Parathyroid adenoma (tissue), 2 donors: ENCODE data around the gene EDC3.

ENCODE experiments used
- H2AFZ ChIP-seq: fragments of 300-600 bp; sonication (generic); one replicate; pipeline ENCODE4 v1.7.0; 2017; ENCODE audit warnings: antibody characterized with exemption, mild to moderate bottlenecking
- H3K27ac ChIP-seq: fragments of 300-600 bp; sonication (generic); one replicate; pipeline ENCODE4 v1.7.0; 2017
- H3K27me3 ChIP-seq: fragments of 300-600 bp; sonication (generic); one replicate; pipeline ENCODE4 v1.7.0; 2017; ENCODE audit warnings: low read length; ENCODE audit not compliant: control insufficient read depth, insufficient read depth
- H3K36me3 ChIP-seq: fragments of 300-600 bp; sonication (generic); one replicate; pipeline ENCODE4 v1.7.0; 2017; ENCODE audit warnings: low read length; ENCODE audit not compliant: control insufficient read depth, insufficient read depth
- H3K4me1 ChIP-seq: fragments of 300-600 bp; sonication (generic); one replicate; pipeline ENCODE4 v1.7.0; 2017; ENCODE audit warnings: control low read depth
- H3K4me2 ChIP-seq: fragments of 300-600 bp; sonication (generic); one replicate; pipeline ENCODE4 v1.7.0; 2017; ENCODE audit warnings: low read length
- H3K4me3 ChIP-seq: fragments of 300-600 bp; sonication (generic); one replicate; pipeline ENCODE4 v1.7.0; 2017; ENCODE audit warnings: low read depth, low read length
- H3K79me2 ChIP-seq: fragments of 300-600 bp; sonication (generic); one replicate; pipeline ENCODE4 v1.7.0; 2017; ENCODE audit warnings: control low read depth
- H3K9ac ChIP-seq: fragments of 300-600 bp; sonication (generic); one replicate; pipeline ENCODE4 v1.7.0; 2017; ENCODE audit warnings: mild to moderate bottlenecking
- H3K9me3 ChIP-seq: fragments of 300-600 bp; sonication (generic); one replicate; pipeline ENCODE4 v1.7.0; 2017; ENCODE audit warnings: low read length; ENCODE audit not compliant: control insufficient read depth
- TF ChIP-seq, protein P1 (sequence below): fragments of 300-600 bp; sonication (generic); IDR thresholded peaks from one replicate; pipeline ENCODE4 v1.7.0; 2017; ENCODE audit warnings: antibody characterized with exemption, mild to moderate bottlenecking
- donor health status: primary hyperparathyroidism.

The EDC3 gene

DNA sequence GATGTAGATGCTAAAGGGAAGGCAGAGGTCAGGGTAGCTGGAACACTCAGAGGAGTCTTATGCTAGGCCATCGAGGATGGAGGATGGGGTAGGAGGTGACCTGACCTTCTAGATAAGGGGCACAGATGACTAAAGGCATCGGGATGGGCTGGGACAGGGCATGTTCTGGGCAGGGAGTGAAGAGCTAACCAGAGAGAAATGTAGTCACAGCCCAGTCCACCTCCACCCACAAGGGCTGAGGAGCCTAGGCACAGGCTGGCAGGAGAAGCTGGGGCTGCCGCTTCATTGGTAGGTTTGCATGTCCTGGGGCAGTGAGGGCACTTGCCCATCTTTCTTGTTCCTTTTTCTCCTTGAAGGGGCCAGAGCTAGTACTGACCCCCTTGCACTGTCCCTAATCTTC is 67.6 kb downstream of the EDC3 start:
- Histone ChIP-seq H3K4me3 (no peak overlapping the region), H3K36me3 (no peaks in the 10 kb centered on the region), H2AFZ (no peak overlapping the region), H3K79me2 (no peaks in the 10 kb centered on the region), H3K27ac (no peak overlapping the region), H3K27me3 (no peaks in the 10 kb centered on the region), H3K9me3 (no peaks in the 10 kb centered on the region), H3K4me2 (no peak overlapping the region), H3K4me1 (no peaks in the 10 kb centered on the region), H3K9ac (no peak overlapping the region)
- TF ChIP-seq, protein P1, sequence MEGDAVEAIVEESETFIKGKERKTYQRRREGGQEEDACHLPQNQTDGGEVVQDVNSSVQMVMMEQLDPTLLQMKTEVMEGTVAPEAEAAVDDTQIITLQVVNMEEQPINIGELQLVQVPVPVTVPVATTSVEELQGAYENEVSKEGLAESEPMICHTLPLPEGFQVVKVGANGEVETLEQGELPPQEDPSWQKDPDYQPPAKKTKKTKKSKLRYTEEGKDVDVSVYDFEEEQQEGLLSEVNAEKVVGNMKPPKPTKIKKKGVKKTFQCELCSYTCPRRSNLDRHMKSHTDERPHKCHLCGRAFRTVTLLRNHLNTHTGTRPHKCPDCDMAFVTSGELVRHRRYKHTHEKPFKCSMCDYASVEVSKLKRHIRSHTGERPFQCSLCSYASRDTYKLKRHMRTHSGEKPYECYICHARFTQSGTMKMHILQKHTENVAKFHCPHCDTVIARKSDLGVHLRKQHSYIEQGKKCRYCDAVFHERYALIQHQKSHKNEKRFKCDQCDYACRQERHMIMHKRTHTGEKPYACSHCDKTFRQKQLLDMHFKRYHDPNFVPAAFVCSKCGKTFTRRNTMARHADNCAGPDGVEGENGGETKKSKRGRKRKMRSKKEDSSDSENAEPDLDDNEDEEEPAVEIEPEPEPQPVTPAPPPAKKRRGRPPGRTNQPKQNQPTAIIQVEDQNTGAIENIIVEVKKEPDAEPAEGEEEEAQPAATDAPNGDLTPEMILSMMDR, result no peak

DNA sequence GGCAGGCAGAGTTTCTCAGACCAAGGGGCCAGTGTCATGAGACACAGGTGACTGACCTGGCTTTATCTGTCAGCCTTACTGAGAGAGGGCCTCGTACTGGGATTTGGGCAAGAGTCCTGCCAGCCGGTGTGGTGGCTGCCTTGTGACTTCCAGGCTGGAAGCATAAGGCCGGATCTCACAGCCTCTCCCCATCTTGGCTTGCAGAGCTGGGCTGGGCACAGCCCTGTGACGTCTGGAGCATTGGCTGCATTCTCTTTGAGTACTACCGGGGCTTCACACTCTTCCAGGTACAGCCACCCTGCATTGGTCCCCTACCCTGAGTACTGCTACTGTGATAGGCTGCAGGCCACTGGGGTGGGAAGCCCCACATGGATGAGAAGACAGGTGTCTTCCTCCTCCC is 68.1 kb downstream of the EDC3 start:
- TF ChIP-seq, protein P1, result no peak
- Histone ChIP-seq H3K79me2 (no peaks in the 10 kb centered on the region), H3K9ac (no peak overlapping the region), H2AFZ (no peak overlapping the region), H3K4me3 (no peak overlapping the region), H3K9me3 (no peaks in the 10 kb centered on the region), H3K4me2 (no peak overlapping the region), H3K27me3 (no peaks in the 10 kb centered on the region), H3K4me1 (no peaks in the 10 kb centered on the region), H3K27ac (no peak overlapping the region), H3K36me3 (no peaks in the 10 kb centered on the region)

DNA sequence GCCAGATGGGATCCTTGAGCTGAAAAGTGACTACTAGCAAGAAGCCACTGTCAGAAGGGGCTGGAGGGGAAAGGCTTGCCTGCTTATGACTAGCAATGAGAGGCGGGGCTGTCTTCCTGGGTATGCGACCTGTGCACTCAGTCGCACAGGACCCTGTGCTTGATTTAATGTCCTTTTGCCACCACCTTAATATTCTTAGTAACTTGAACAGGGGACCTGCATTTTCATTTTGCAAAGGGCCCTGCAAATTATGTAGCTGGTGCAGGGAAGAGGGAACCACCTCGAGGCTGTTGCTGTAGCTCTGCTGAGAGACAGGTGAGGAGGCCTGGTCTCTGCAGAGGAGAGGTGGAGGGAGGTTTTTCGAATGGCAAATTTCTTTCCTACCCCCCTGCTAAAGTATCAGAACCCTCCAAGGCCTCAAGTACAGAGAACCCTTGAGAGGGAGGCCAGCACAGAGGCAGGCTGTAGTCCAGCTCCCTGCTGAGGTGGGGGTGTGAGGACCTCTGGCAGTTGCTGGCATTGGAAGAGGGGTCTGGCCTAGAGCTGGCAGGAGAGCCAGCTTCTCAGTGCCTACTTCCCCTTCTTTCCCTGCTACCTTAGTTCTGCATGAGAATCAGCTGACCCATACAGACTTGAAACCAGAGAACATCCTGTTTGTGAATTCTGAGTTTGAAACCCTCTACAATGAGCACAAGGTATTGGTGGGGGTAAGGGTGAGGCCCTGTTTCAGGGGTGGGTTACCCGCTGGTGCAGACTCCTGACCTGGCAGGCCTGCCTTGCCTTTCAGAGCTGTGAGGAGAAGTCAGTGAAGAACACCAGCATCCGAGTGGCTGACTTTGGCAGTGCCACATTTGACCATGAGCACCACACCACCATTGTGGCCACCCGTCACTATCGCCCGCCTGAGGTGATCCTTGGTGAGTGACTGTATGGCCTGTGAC is 68.8 kb downstream of the EDC3 start:
- TF ChIP-seq, protein P1, result no peak
- Histone ChIP-seq H3K27me3 (no peaks in the 10 kb centered on the region), H2AFZ (no peak overlapping the region), H3K4me1 (no peaks in the 10 kb centered on the region), H3K36me3 (no peaks in the 10 kb centered on the region), H3K9ac (no peak overlapping the region), H3K4me2 (no peak overlapping the region), H3K27ac (no peak overlapping the region), H3K79me2 (no peaks in the 10 kb centered on the region), H3K9me3 (no peaks in the 10 kb centered on the region), H3K4me3 (no peak overlapping the region)

DNA sequence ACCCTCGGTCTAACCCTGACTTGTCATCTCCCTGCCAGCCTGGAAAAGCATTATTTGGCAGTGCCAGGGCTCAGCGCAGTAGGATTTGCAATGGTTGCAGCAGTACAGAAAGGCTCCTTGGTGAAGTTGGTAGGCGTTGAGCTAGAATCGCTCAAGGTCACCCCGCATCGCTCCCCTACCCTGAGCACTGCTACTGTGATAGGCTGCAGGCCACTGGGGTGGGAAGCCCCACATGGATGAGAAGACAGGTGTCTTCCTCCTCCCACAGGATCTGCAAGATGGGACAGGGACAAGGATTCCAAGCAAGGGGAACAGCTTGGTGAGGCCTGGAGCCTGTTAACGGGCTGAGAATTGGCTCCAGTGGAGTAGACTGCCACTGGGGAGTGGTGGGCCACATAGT is 69.5 kb downstream of the EDC3 start:
- H3K9ac ChIP-seq, result no peak overlapping the region
- H3K4me2 ChIP-seq, result no peak overlapping the region
- no peak overlapping the region for H3K27ac ChIP-seq

More for the DNA sequence above, 69.5 kb downstream of the EDC3 start:
- Histone ChIP-seq H2AFZ (no peak overlapping the region), H3K79me2 (no peaks in the 10 kb centered on the region), H3K4me3 (no peak overlapping the region), H3K4me1 (no peaks in the 10 kb centered on the region), H3K9me3 (no peaks in the 10 kb centered on the region), H3K27me3 (no peaks in the 10 kb centered on the region), H3K36me3 (no peaks in the 10 kb centered on the region)
- TF ChIP-seq, protein P1, result no peak
